ENCODE results near the gene CBX8.

DNA sequence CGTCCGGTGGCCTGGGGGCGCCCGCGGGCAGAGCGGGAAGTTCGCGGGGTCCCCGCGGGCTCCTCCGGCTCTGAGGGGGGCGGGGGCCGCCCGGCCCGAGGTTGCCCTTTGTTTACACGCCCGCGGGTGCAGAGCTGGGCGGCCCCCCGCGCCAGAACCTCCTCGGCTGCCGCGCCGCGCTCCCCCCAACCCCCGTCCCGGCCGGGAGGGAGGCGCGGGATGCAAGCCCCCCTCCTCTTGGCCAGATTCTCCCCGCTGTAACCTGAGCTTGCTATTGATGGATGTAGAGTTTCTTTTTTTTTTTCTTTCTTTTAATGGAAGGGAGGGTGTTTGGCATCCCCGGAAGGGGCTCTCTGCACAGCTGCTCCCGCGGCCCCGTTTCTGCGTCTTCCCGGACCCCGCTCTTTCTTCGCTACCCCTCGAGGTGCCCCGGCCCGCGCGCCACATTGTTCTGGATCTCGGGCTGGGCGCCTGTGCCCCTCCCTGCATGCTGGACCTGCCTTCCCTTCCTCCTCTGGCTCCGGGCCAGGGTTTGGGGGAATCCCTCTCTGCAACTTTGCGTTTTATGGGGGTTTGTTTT is 18.3 kb downstream of the CBX8 start:
- TF ChIP-seq POLR2AphosphoS5 (IDR thresholded peaks at IDR 0.05) = no peak
- no peak for TF ChIP-seq CTCF (IDR thresholded peaks at IDR 0.05)
- no peak for TF ChIP-seq POLR2A (IDR thresholded peaks at IDR 0.05)
- TF ChIP-seq EP300 (IDR thresholded peaks at IDR 0.05) = no peak

Measured in sigmoid colon (tissue), 4 donors.